GM19468 (cell line): ENCODE measurements around the gene RFX8.
"Not testable (repeated sequence)": the region's sequence is repeated elsewhere in the genome, so short reads cannot be mapped to it uniquely, and the experiment has no call there.

Experiments
- ATAC-seq: cut with Tn5 transposase; IDR thresholded peaks from one replicate; pipeline ENCODE4 v1.9.1; 2021; ENCODE audit warnings: mild to moderate bottlenecking, moderate library complexity, moderate number of reproducible peaks; ENCODE audit not compliant: unreplicated experiment; ENCODE audit errors: extremely low read depth

RFX8 gene

DNA sequence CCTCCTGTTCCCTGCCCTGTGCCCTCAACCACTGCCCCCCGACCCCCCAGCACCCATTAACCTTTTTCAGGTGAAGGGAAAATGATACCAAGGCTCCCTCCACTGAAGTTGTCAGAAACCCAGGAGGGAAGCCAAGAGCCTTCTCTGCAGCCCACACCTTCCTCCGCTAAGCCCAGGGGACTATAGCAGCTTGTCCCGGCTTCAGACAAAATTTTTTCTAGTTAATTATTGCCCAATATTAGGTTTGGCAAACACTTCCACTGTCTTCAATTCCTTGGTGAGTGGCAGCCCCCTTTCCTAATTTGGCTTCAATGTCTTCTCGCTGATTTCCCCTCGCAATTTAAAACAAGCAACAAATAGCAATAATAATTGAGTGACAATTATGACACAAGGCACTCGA, 23.9 kb downstream of the RFX8 start:
- no peak for ATAC-seq

DNA sequence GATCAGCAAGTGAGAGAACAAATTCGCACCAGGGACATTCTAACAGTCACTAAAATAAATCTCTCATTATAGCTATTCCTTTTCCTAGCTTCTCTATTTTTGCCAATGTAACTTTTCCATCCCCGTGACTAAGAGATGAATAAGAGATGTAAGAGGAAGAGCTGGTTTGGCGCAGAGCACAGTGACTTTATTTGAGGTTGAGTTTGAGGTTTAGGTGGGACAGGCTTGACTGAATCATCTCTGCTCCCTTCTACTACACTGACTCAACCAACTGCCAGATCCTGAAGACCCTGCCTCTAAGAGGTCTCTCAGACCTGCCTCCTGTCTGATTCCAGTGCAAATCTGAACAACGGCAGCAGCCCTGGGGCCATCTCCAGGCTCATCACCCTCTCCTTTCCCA, 28.0 kb downstream of the RFX8 start:
- no peak for ATAC-seq

GRCh38 chr2:101442667-101443061, 32.2 kb downstream of the RFX8 start:
- ATAC-seq, result no peak

- no peak for ATAC-seq
These were observed 32.8 kb downstream of the RFX8 start for GRCh38 chr2:101442042-101442666.

GRCh38 chr2:101440127-101440738, 34.7 kb downstream of the RFX8 start:
- no peak for ATAC-seq

DNA sequence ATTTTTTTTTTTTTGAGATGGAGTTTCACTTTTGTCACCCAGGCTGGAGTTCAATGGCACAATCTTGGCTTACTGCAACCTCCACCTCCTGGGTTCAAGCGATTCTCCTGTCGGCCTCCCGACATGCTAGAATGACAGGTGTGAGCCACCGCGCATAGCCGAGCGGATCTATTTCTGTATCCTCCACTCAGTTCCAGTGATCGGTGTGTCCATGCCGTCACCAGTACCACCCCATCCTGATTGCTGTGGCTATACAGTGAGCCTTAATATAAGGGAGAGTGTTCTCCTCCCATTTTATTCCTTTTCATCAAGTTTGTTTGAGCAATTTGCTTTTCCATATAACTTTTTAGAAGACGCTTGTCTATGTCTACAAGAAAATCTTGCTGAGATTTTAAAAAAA, 35.2 kb downstream of the RFX8 start:
- no peak for ATAC-seq

DNA sequence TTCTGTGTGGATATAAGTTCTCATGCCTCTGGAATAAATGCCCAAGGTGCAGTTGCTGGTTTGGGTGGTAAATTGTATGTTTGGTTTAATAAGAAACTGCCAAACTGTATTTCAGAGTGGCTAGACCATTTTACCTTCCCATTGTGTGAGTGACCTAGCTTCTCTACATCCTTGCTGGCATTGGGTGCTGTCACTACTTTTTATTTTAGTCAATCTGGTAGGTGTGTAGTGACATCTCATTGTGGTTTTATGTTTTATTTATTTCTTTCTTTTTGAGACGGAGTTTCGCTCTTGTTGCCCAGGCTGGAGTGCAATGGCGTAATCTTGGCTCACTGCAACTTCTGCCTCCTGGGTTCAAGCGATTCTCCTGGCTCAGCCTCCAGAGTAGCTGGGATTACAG, 36.4 kb downstream of the RFX8 start:
- not testable (repeated sequence) for ATAC-seq

- ATAC-seq, result no peak
These were observed 39.7 kb downstream of the RFX8 start for GRCh38 chr2:101435001-101435862.

DNA sequence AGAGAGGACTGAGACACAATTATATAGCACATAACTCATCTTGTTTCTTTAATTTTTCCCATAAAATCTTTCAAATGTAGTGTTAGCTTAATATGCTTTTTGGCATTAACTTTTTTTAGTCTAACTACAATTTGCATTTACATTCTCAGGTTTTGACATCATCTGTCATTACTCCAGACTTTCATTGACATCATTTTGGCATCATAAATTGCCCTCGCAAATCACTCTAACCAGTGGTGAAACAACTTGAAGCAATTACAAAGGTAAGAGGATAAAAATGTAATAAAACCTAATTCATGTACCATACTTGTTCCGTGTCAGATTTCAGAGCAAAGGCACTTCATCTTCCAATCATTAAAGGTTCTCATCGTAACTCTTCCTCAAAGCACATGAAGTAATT, 41.4 kb downstream of the RFX8 start:
- no peak for ATAC-seq

- no peak for ATAC-seq
These were observed 42.3 kb downstream of the RFX8 start for GRCh38 chr2:101432411-101433181.

DNA sequence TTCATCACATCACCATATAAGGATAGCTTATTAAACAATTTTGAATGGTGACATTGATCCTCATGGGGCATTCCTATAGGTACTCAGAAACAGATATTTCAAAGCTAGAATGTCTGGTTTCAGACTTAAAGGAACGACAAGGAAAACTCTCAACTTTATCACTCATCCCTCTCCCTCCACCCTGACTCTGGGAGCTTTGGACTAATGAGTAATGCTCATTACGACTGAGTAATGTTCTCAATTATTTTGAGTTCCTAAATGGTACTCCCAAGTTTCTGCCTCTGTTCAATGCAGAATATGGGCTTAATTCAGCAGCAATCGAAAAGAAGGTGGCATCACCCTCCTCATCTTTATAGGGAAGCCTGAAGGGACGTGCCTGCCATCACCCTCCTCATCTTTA, 43.4 kb downstream of the RFX8 start:
- no peak for ATAC-seq

GRCh38 chr2:101430156-101430555, 44.8 kb downstream of the RFX8 start:
- no peak for ATAC-seq

DNA sequence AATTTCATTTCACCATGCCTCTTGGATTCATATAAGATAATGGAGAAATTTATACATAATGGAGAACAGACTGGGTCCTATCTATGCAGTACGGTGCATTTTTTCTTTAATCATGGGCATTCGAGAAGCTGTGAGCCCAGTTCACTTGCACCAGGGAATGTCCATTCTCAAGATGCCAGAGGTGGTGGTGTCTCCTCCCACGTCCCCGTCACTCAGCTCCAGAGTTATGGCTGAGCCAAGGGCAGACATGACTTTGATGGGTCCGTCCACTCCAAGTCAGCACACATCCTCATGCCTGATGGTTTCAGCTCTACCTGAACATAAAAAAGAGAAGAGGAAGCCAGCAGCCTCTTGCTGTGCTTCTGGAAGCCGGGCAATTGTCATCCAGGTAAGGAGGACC, 45.5 kb downstream of the RFX8 start:
- ATAC-seq, result no peak

GRCh38 chr2:101428422-101429176, 46.3 kb downstream of the RFX8 start:
- ATAC-seq, result no peak

- ATAC-seq, result no peak
These were observed 47.2 kb downstream of the RFX8 start for GRCh38 chr2:101427743-101428142.

DNA sequence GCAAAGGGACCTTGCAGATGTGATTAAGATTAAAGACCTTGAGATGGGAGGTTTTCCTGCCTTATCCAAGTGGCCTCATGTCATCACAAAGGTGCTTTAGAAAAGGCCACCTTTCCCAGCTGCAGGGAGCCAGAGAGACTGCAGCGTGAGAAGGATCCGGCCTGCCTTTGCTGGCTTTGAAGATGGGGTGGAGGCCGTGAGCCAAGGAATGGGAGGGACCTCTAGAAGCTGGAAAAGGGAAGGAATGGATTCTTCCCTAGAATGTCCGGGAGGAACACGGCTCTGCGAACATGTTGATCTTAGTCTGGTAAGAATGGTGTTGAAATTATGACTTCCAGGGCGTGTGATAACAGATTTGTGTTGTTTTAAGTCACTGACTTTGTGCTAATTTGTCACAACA, 47.7 kb downstream of the RFX8 start:
- ATAC-seq, result no peak

DNA sequence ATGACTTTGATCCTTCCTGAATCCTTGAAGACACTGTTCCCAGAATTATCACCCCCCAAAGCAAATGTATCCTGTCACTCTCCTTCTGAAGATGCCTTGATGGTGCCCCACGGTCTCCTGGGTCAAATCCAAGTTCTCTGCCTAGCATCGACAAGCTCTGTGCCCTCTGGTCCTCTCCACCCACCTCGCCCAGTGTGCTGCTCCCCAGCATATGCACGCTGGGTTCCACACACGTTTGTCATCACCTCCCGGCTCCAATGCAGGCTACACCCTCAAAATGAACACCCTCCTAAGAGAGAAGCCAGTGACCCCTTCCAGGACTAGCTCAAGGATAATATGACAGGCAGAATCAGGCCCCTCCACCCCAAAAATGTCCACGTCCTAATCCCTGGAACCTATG, 48.1 kb downstream of the RFX8 start:
- no peak for ATAC-seq

DNA sequence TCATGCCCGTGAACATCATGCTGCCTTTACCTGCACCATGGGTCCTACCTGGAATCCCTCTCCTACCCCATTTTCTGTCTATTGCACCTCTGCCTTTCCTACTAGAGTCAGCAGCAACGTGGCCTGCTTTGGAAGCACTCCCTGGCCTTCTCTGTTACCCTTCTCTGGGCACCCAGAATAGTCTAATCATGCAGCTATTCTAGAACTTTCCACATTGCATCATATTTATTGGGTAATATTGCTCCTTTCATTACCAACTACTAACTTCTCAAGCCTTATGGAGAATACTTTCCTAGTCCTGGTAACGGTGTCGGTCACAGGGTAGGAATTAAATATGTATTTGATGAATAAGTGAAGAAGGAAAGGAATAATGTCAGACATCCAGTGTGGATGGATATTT, 54.3 kb downstream of the RFX8 start:
- ATAC-seq, result no peak

DNA sequence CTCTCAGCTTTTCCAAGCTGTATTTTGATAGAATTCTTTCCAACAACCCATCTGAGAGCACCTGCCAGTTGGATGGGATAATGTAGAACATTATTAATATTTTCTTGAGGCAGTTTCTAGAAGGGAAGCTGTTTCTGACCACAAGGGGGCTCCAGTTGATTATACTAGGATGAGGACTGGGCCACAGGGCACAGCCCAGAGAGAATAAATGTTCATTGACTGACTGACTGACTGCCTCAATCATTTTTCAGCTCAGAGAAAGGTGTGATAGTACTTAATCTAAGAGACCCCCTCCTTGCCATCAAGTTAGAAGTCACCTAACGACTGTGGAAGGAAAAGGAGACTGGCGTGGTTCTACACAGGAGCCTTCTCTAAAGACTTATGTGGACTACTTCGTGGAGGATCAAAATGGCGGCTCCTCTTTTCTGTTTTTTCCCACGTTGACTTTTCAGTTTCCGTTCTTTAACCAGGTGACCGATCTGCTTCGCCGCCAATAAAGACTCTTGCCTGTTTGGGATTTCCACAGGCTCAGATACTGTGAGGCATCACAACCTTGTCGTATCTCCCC, 55.7 kb downstream of the RFX8 start:
- no peak for ATAC-seq
